Vagina (tissue), 2 donors: ENCODE measurements around the gene CAPN9.

Experiments used
- POLR2A ChIP-seq, 2 donors: fragments of 450-650 bp; IDR thresholded peaks; one replicate each; pipeline ENCODE4 v1.6.1; 2017; ENCODE audit warnings: antibody characterized with exemption in 2 of 2, mild to moderate bottlenecking in 2 of 2, moderate library complexity in 2 of 2
- POLR2AphosphoS5 ChIP-seq, 2 donors: sonication (generic); formaldehyde crosslinking; IDR thresholded peaks; one replicate each; pipeline ENCODE4 v1.9.0; 2017; ENCODE audit warnings: antibody characterized with exemption in 2 of 2, mild to moderate bottlenecking in 2 of 2, low read depth in 1 of 2; ENCODE audit not compliant: insufficient read depth in 1 of 2
- TF ChIP-seq, protein P1 (sequence below), 3 experiments: fragments of 450-650 bp in 2 of 3; fragments of 200-600 bp in 1 of 3; sonication (generic) in 1 of 3; IDR thresholded peaks; one replicate each; pipeline ENCODE4 v1.5.1; 2017 to 2019; ENCODE audit warnings: antibody characterized with exemption in 3 of 3, mild to moderate bottlenecking in 2 of 3, moderate library complexity in 2 of 3

DNA sequence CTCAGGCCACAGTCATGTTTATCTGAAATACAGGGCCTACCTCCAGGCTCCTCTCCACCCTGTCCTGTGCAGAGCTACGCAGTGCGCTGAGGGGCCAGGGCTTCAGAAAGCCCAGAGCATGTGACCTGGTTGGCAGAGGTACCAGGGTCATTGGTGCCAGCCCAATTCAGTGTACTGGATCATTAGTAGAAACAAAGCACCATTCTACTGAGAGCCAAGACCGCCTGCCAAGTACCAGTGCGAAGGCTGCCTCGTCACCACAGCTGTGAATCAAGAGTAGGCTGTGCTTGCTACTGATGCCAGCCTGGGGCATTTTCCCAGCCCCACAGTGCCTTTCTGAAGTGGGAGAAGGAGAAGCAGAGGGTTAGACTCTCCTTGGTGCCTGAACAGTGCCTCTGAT lies 59.8 kb downstream of the CAPN9 start:
- TF ChIP-seq, protein P1, sequence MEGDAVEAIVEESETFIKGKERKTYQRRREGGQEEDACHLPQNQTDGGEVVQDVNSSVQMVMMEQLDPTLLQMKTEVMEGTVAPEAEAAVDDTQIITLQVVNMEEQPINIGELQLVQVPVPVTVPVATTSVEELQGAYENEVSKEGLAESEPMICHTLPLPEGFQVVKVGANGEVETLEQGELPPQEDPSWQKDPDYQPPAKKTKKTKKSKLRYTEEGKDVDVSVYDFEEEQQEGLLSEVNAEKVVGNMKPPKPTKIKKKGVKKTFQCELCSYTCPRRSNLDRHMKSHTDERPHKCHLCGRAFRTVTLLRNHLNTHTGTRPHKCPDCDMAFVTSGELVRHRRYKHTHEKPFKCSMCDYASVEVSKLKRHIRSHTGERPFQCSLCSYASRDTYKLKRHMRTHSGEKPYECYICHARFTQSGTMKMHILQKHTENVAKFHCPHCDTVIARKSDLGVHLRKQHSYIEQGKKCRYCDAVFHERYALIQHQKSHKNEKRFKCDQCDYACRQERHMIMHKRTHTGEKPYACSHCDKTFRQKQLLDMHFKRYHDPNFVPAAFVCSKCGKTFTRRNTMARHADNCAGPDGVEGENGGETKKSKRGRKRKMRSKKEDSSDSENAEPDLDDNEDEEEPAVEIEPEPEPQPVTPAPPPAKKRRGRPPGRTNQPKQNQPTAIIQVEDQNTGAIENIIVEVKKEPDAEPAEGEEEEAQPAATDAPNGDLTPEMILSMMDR (IDR thresholded peaks at IDR 0.05), result no peak
- no peak for TF ChIP-seq POLR2A (IDR thresholded peaks at IDR 0.05)
- TF ChIP-seq POLR2AphosphoS5 (IDR thresholded peaks at IDR 0.05; ENCODE audit: insufficient read depth in 1 of 2, low read depth in 1 of 2), result no peak
